H1 (cell line): Measurements from ENCODE around the gene AMN.

ENCODE experiments used
- CTCF ChIP-seq, 3 experiments: IDR thresholded peaks; 1 replicate in 2 of 3; 2 replicates in 1 of 3; pipeline versions ENCODE4 v1.5.1 to v1.6.1; 2011; ENCODE audit warnings: low read length in 3 of 3, mild to moderate bottlenecking in 3 of 3, inconsistent platforms in 2 of 3, low read depth in 1 of 3, moderate library complexity in 1 of 3; ENCODE audit not compliant: insufficient read depth in 1 of 3; ENCODE audit errors: control extremely low read depth in 1 of 3
- MAX ChIP-seq: IDR thresholded peaks from 2 replicates; pipeline ENCODE4 v1.6.1; 2012; ENCODE audit warnings: inconsistent platforms
- POLR2A ChIP-seq, 2 experiments: IDR thresholded peaks; 1 replicate in 1 of 2; 2 replicates in 1 of 2; pipeline ENCODE4 v1.6.1; 2011; ENCODE audit warnings: low read depth in 2 of 2, low read length in 2 of 2, mild to moderate bottlenecking in 2 of 2; ENCODE audit errors: control extremely low read depth in 1 of 2
- SIX5 ChIP-seq: IDR thresholded peaks from 2 replicates; pipeline ENCODE4 v1.6.1; 2011; ENCODE audit warnings: mild to moderate bottlenecking, low read depth, low read length

DNA sequence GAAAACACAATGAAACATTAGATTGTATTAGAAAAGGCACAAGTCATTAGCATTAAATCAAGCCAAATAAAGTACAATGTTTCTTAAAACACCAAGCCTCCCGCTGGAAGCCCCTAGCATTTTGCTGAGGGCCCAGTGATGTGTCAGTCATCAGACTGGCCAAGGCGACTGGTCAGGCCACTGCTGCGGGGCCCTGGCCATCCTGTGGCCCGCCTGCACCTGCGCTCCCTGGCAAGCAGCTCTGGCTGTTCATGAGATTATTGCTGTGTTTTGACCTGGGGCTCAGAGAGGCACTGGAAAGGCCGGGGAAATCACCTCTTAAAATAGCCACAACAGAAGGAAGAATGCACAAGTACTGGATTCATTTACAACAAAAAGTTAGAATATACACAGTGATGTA lies 24.2 kb upstream of the AMN start:
- no peak for TF ChIP-seq CTCF (IDR thresholded peaks at IDR 0.05; ENCODE audit: control extremely low read depth in 1 of 3, insufficient read depth in 1 of 3, low read depth in 1 of 3, low read length in 3 of 3)
- no peak for TF ChIP-seq POLR2A (IDR thresholded peaks at IDR 0.05; ENCODE audit: control extremely low read depth in 1 of 2, low read depth in 2 of 2, low read length in 2 of 2)
- no peak for TF ChIP-seq MAX
- TF ChIP-seq SIX5 = no peak
